ENCODE data around the gene CDH20.

The CDH20 gene

GRCh38 chr18:61581578-61582201 is 248.5 kb downstream of the CDH20 start:
- peak; percentile 89 for DNase-seq

GRCh38 chr18:61582202-61582710 is 249.0 kb downstream of the CDH20 start:
- no peak for DNase-seq

GRCh38 chr18:61583548-61583947 is 250.3 kb downstream of the CDH20 start:
- no peak for DNase-seq

GRCh38 chr18:61587865-61588264 is 254.6 kb downstream of the CDH20 start:
- DNase-seq = no peak

GRCh38 chr18:61589053-61589723 is 256.0 kb downstream of the CDH20 start:
- DNase-seq = no peak

- DNase-seq = no peak
These were observed 256.5 kb downstream of the CDH20 start for GRCh38 chr18:61589724-61590065.

- no peak for DNase-seq
These were observed 258.0 kb downstream of the CDH20 start for GRCh38 chr18:61591253-61591652.

- DNase-seq = no peak
These were observed 262.5 kb downstream of the CDH20 start for GRCh38 chr18:61595615-61596251.

GRCh38 chr18:61596296-61596695 is 263.1 kb downstream of the CDH20 start:
- no peak for DNase-seq

GRCh38 chr18:61597316-61597715 is 264.1 kb downstream of the CDH20 start:
- no peak for DNase-seq

- DNase-seq = no peak
These were observed 267.2 kb downstream of the CDH20 start for GRCh38 chr18:61600422-61600821.

GRCh38 chr18:61602836-61603235 is 269.6 kb downstream of the CDH20 start:
- DNase-seq = no peak
